Hepatic stellate cell (primary cell): ENCODE measurements around the gene PIP5K1C.

Experiments used
- DNase-seq: peaks from one replicate; pipeline ENCODE4 v3.0.0; 2011; ENCODE audit warnings: low spot score

PIP5K1C gene

DNA sequence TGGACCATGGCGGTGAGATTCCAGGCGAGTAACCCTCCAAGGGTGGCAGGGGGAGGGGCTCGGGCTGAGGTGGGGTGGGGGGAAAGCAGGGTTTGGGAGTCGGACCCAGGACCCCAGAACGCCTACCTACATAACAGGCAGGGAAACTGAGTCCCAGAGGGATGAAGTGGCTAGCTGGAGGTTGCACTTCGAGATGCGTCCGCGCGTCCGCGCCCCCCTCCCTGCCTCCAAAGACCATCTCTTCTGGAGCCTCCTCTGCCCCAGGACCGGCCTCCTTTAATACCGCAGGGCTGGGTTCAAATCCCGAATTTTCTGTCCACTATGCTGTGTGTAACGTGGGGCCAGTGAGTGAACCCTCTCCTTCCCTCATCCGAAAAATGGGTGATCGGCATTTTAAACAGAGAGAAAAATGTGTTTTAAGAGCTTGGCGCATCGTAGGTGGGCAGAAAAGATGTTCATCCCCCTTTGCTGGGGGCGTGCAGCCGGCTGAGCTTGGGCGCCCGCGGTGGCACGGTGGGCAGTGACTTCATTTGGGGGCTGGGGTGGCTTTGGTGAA is 21.7 kb upstream of the PIP5K1C start:
- DNase-seq: no peak

DNA sequence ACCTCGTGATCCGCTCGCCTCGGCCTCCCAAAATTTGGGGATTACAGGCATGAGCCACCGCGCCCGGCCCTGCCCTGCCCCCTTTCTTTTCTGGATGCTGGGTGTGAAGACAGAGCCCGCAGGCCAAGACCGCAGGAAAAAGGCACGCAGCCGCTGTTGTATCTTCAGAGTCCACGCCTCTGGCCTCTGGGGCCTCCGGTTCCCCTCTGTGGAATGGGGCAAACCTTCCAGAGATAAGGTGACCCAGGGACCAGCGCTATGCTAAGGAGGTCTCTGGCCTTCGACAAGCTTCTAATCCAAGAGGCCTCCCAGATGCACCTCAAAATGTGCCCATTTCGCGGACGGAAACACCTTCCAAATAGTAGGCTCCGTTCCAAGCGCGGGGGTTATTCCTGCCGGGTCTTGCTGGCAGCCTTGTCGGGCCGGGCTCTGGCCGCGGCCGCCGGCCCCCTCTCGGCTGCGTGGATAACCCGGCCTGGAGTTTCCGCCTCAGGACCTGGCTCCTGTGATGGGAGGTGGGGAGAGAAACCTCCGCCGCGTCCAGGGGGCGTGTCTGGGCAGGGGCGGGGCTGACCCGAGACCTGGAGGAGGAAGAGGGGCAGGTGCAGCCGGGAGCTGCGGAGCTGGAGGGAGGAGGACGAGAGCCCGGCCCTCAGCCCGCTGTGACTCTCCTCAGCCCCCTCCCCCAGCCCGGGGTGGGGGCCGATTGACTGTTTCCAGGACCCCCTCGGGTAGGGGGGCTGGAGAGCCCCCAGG is 21.0 kb upstream of the PIP5K1C start:
- peak; percentile 91 for DNase-seq

DNA sequence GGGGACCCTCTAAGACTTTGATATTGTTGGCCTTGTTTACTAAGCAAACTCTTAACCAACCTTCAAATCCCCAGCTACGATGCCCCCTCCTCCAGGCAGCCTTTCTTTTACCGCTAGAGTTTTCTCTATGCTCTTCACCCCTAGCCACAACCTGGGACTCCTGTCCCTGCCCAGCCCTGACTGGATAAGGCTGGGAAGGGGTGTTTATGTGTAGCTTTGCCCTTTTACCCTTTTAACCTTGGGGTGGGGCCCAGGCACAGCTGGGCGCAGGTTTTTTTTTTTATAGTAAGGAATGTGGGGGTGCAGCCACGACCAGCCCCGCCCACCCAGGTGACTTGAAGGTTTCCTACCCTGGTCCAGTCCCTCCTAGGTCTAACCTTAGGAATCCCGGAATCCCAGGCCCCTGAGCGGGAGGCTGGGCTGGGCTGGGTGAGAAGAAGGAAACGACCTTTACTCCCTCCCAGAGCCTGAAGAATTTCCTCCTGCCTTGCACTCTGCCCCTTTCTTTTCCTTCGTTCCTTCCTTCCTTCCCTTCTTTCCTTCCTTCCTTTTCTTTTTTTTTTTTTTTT is 20.2 kb upstream of the PIP5K1C start:
- DNase-seq: no peak

DNA sequence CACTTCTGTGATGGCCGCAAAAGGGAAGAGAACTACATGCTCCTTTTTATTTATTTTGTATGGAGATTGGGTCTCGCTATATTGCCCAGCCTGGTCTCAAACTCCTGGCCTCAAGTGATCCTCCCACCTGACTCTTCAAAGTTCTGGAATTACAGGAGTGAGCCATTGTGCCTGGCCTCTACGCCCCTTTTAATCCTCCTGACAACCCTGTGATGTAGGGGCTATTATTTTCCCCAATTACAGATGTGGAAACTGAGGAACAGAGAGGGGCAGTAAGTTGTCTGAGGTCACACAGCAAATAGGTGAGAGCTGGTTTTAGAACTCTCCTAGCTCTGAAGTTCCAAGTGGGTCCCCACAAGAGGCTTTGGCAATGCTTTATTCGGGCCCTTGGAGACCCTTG is 19.6 kb upstream of the PIP5K1C start:
- no peak for DNase-seq

DNA sequence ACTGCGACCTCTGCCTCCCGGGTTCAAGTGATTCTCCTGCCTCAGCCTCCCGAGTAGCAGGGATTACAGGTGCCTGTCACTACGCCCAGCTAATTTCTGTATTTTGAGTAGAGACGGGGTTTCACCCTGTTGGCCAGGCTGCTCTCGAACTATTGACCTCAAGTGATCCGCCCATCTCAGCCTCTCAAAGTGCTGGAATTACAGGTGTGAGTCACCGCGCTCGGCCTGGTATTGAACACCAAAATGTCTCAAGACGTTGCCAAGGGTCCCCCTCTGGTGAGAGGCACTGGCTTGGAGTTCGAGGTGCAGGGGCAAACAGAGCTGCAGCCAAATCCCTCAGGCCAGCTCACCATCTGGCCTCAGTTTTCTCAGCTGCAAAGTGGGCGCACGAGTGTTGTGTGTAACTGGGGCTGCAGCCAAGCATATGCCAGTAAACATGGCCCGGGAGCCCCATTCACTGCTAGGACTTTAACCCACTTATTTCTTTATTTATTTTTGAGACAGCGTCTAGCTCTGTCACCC is 15.9 kb upstream of the PIP5K1C start:
- DNase-seq: no peak

DNA sequence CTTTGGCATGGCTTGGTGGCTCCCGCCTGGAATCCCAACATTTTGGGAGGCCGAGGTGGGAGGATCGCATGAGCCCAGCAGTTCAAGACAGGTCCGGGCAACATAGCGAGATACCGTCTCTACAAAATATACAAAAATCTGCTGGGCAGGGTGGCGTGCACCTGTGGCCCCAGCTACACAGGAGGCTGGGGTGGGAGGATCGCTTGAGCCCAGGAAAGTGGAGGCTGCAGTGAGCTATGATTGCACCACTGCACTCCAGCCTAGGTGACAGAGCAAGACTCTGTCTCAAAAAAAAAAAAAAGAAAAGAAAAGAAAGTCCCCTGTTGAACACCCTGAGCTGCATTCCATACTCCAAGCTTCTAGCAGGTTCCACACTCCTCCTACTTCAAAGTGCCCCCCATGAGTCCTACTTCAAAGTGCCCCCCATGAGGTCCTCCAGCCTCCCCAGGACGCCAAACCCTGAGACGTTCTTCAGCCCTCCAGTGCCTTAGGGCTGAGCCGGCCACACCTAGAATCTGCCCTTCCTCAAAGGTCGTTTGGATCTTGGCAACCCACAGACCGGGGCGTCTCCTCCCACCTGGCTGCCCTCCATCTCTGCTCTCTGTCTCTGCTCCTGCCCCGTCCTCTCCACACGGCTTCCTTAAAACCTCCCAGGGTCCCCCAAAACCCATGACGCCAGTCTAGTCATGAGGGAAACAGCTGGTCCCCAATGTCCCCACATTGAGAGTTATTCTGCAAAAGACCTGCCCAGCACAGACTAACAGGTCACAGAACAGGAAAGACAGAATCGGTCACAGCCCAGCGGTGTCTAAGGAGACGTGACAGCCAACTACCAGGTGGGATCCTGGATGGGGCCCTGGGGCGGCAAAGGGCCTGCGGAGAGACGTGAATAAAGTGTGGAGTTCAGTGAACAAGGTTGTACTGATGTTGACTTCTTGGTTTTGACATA is 12.7 kb upstream of the PIP5K1C start:
- no peak for DNase-seq

DNA sequence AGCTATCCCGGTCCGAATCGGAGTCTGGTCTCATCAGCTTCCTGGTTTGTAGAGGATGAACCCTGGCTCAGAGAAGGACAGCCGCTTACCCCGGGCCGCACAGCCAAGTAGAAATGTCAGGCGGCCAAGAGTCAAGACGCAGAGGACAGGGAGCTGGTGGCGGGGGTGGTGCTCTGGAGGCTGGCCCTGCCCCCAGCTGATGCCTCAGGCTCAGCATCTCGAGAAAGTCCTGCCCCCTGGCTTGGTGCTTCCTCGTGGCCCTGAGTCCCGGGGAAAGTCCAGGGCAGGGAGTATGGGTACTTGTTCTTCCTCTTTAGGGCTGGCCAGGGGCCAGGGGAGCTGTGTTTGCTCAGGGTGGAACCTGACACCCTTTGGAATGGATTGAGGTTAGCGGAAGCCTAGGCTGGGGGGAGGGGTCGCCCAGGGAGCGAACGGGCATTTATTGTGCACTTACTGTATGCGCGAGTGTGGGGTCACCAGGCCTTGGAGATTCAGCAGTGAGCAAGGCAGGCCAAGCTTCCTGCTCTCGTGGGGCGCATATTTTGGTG is 10.1 kb upstream of the PIP5K1C start:
- DNase-seq: no peak

DNA sequence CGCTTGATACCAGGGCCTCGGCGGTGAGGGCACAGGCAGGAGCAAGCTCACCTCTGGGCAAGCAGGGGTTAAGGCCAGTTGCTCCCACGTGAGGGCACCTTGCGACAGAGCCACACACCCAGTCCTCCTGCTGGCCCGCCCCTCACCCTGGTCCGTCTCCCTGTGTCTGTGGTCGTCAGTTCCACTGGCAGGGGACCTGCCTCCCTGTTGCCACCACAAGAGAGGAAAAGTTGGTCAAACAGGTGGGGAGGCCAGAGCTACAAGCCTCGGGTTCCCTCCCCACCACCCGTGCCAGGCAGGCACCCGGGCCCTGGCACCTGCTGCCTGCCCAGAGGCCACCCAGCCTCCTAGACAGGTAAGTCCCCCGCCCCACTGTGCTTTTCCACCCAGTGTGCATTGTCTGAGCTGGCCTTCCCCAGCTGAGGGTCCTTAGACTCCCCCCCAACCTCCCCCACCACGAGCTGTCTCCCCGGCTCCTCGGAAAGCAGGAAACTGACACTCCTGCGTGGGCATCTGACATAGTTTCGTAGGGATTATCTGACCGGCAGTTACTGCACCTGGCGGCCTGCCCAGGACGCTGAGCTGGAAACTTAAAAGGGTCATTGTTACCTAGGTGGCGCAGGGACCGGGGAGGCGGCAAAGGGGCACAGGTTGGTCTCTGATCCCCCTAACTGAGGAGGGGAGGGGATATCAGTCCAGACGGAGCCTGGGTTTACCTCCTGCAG is 8.1 kb upstream of the PIP5K1C start, which contains the start of gene TJP3:
Gene TJP3, plus strand, starts transcription at position 178 of the 725 bp plus-strand sequence. CDS start 20,049 bp downstream, outside the sequence.
- no peak for DNase-seq

DNA sequence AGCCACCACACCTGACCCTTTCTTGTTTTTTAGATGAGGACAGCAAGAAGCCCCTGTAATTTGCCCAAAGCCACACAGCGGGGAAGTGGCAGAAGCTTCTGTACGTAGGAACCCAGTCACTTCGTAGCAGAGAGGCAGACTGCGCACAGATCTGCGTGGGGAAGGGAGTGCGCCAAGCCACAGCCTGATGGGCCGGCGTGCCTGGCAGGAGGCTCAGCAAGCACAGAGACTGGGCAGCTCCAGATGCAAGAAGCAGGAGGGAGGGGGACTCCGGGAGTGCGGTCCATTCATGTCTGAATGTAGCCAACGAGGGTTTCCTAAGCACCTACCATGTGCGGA is 7.6 kb upstream of the PIP5K1C start:
- DNase-seq: no peak

DNA sequence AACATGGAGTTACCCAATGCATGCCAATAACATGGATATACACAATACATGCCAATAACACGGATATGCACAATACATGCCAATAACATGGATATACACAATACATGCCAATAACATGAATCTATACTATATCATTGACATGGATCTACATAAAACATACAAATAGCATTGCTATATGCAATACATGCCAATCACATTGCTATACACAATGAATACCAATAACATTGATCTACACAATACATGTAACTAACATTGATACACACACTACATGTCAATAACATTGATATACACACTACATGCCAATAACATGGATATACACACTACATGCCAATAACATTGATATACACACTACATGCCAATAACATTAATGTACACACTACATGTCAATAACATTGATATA is 932 bp upstream of the PIP5K1C start:
- no peak for DNase-seq

DNA sequence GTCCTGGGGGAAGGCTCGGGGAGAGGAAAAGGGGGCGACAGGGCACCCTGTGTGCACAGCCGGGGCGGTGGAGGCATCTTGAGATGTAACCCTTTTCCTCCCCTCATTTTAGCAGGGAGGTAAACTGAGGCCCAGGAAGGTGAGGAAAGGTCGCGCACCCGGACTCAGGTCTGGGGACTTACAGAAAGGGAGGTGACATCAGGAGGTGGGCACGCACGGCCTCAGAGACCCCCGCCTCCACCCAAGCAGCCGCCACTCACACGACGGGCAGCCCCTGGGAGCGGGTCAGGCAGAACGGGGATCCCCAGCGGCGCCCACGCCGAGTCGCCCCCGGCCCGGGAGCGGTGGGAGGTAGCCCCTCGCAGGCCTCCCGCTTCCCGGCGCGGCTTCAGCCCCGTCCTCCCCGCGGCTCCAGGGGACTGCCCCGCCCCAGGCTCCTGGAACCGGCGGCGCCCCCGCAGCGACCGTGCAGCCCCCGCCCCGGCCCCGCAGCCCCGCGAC is 477 bp downstream of the PIP5K1C start:
- DNase-seq: no peak

DNA sequence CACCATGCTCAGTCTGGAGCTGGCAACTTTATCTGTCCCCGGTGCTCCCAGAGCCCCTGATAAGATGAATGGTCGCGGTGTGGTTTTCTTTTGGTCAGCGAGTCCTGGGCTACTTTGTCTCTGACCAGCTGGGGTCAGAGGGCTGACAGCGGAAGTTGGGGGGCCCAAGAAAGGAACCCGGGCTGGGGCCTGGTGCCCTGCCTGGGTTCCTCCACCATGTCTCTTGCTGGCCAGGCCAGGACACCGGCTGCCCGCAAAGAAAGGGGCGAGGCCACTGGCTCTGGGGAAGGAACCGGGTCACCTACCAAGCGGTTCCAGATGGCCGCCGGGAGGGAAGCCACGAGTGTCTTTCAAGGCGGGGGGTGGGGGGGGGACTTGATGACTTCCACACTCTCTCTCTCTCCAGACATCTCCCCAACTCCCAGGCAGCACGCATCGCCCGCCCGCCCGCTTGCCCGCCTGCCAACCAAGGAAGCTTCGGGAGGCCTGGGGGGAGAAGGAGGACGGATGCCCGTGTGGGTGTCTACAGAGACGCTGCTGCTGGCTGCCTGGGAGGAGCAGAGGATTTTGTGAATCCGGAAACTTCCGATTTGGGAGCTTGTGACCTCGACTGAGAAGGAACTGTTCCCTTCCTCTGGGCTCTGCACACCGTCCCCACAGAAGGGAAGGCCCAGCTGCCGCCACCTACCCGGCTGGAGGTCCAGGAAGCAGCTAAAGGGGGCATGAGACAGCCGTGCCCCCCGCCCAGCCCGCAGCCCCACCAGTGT is 1.1 kb downstream of the PIP5K1C start:
- peak; percentile 79 for DNase-seq

DNA sequence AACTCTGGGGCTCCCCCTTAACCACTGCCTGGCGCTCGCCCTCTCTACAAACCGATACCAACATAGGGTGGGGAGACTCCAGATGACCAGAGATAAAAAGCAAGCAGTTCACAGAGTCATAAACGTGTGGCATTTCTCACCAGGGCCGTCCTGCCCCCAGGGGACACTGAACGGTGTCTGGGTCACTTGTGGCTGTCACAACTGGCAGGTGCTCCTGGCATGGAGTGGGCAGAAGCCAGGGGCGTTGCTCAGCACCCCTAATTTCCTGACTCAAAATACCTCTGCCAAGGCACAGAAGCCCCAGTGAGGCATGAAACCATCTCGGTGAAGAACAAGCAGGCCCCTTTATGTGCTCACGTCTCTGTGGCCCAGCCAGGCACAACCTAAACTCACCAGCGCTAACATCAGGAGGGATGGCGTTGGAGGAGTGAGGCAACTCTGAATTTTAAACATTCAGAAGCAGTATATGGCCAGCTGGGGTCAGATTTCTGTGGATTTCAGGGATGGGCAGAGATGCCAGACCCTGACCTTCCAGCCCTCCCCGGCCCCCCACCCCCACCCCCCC is 1.8 kb downstream of the PIP5K1C start:
- DNase-seq: no peak

DNA sequence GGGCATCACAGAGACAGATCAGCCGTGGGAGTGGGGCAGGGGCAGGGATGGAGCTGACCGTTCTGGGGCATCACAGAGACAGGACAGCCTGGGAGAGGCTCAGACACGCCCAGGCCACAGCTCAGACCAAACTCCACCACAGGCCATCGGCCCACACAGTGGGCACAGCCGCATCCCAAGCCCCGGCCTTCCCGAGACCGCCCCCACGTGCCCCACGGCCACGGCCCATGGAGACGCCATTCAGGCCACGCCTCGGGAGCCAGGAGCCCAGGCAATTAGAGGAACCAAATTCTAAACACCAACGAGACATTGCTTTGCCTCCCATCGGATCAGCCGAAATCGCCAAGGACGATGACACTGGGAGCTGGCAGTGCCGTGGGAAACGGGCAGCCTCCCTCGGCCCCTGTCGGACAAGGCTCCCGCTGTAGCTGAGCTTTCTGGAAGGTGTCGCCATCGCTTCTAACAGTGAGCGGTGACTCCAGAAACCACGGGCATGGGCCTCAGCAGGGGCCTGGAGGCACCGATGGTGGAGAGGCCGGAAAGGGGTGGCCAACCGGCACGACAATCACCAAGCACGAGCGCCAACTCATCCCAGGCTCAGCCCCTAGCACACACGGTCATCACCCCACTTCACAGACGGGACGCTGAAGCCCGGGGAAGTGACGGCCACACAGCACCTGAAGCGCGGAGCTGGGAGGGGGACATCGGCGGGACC is 2.4 kb downstream of the PIP5K1C start:
- no peak for DNase-seq

DNA sequence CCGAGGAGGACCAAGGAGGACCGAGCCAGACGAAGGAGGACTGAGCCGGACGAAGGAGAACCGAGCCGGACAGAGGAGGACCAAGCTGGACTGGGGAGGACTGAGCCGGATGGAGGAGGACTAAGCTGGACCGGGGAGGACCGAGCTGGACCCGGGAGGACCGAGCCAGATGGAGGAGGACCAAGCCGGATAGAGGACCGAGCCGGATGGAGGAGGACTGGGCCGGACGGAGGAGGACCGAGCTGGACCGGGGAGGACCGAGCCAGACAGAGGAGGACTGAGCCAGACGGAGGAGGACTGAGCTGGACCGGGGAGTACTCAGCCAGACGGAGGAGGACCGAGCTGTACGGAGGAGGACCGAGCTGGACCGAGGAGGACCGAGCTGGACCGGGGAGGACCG is 3.2 kb downstream of the PIP5K1C start:
- no peak for DNase-seq

DNA sequence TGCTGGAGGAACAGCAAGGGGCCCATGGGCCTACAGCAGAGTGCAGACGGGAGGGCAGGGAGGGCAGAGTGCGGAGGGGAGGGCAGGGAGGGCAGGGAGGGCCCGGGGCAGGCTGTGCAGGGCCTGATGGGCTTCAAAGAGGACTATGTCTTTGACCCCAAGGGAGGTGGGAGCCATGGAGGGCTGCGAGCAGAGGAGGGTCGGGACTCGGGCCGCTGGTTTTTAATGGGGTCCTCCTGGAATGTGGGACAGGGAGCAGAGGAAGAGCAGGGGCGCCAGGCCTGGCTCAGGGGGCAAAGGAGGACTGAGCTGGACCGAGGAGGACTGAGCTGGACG is 3.6 kb downstream of the PIP5K1C start:
- no peak for DNase-seq

DNA sequence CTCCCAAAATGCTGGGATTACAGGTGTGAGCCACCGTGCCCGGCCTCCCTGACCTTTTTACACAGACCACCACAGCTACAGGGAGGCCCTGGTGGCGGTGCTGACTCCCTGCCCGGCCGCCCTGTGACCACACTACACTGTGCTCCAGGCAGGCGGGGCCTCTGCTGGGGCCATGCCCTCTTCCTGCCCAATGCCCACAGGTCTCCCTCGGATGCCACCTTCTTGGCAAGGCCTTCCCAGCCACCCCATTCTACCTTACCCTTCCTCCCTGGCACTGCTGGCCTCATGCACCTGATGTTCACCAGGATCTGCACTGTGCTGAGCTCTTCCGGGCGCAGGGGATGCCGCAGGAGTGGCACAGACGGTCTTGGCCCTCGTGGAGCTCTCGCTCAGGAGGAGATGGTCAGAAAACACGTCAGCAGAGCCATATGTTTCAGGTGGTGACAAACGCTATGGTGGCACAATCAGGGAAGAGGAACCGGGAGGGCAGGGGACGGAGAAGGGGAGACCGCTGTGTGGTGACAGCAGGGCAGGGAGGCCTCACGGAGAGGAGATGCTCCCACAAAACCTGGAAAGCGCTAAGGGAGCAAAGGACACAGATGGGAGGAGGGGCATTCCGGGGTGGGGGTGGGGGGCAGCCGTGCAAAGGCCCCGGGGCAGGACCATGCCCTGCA is 4.1 kb downstream of the PIP5K1C start:
- DNase-seq: no peak

DNA sequence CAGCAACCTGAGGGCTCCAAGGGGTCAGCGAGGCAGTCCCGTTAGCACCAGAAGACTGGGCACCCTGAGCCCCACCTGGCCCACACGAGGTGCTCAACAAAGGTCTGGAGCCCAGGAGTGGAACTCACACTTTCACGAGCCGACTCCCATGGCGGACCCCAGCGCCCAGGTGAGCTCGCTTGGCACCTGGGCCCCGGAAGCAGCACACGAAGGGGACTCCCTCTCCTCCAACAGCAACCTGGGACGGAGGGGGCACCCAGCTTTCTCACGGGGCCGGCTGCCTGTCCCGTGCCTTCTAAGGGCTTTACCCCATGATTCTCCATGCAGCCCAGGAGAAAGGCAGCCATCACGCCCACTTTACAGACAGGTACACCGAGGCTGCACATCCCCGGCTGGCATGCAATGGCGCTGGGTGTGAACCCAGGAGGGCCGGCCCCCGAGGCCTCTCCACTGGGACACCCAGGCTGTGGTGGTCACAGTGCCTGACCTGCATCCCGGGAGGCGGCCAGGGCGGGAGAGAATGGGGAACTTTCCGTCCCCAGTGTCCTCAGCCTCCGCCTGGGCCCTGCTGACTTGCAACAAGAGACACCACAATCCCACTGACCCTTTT is 5.0 kb downstream of the PIP5K1C start:
- no peak for DNase-seq
